NCI-H2227 (cell line): ENCODE data around the gene THSD7B.

ENCODE experiments used
- DNase-seq: peaks from one replicate; lab custom pipeline; 2025; ENCODE audit not compliant: unreplicated experiment; lab: John Stamatoyannopoulos, UW

The THSD7B gene

GRCh38 chr2:137336067-137336466 is 570.7 kb downstream of the THSD7B start:
- DNase-seq = no peak

GRCh38 chr2:137339051-137339450 is 573.7 kb downstream of the THSD7B start:
- DNase-seq = no peak

GRCh38 chr2:137345994-137346393 is 580.6 kb downstream of the THSD7B start:
- DNase-seq = no peak

GRCh38 chr2:137348301-137348700 is 583.0 kb downstream of the THSD7B start:
- DNase-seq = no peak

- DNase-seq = no peak
Observed at GRCh38 chr2:137357634-137358033, 592.3 kb downstream of the THSD7B start.

GRCh38 chr2:137367361-137367760 is 602.0 kb downstream of the THSD7B start:
- peak; percentile 10 for DNase-seq

GRCh38 chr2:137369106-137369505 is 603.8 kb downstream of the THSD7B start:
- DNase-seq = no peak

GRCh38 chr2:137379186-137379585 is 613.8 kb downstream of the THSD7B start:
- no peak for DNase-seq

GRCh38 chr2:137380610-137381009 is 615.3 kb downstream of the THSD7B start:
- DNase-seq = no peak

GRCh38 chr2:137381731-137382130 is 616.4 kb downstream of the THSD7B start:
- DNase-seq = no peak

GRCh38 chr2:137383391-137383790 is 618.0 kb downstream of the THSD7B start:
- peak; percentile 21 for DNase-seq

GRCh38 chr2:137387044-137387443 is 621.7 kb downstream of the THSD7B start:
- no peak for DNase-seq

- DNase-seq = no peak
Observed at GRCh38 chr2:137405496-137405895, 640.2 kb downstream of the THSD7B start.

GRCh38 chr2:137411585-137411984 is 646.2 kb downstream of the THSD7B start:
- no peak for DNase-seq

- DNase-seq = no peak
Observed at GRCh38 chr2:137420744-137421143, 655.4 kb downstream of the THSD7B start.

- no peak for DNase-seq
Observed at GRCh38 chr2:137435162-137435561, 669.8 kb downstream of the THSD7B start.

GRCh38 chr2:137437386-137437785 is 672.0 kb downstream of the THSD7B start:
- DNase-seq = peak; percentile 43

GRCh38 chr2:137444970-137445369 is 679.6 kb downstream of the THSD7B start:
- no peak for DNase-seq

GRCh38 chr2:137449454-137449853 is 684.1 kb downstream of the THSD7B start:
- DNase-seq = no peak

GRCh38 chr2:137454886-137455285 is 689.5 kb downstream of the THSD7B start:
- DNase-seq = no peak

- peak; percentile 70 for DNase-seq
Observed at GRCh38 chr2:137467246-137467862, 702.0 kb downstream of the THSD7B start.

- DNase-seq = peak; percentile 19
Observed at GRCh38 chr2:137493261-137493660, 727.9 kb downstream of the THSD7B start.

- peak; percentile 49 for DNase-seq
Observed at GRCh38 chr2:137500599-137500998, 735.3 kb downstream of the THSD7B start.
